Upper lobe of left lung (tissue), 4 donors: ENCODE measurements around the gene PARVA.

Source experiments
- CTCF ChIP-seq, 6 experiments: fragments of 450-650 bp in 4 of 6; fragments of 200-600 bp in 2 of 6; sonication (generic) in 2 of 6; IDR thresholded peaks; one replicate each; pipeline ENCODE4 v1.5.1; 2016 to 2019; ENCODE audit warnings: antibody characterized with exemption in 6 of 6
- POLR2AphosphoS5 ChIP-seq, 2 donors: sonication (generic); formaldehyde crosslinking; IDR thresholded peaks; one replicate each; pipeline ENCODE4 v1.5.1; 2017; ENCODE audit warnings: antibody characterized with exemption in 2 of 2

GRCh38 chr11:12552692-12553091, 175.3 kb downstream of the PARVA start:
- TF ChIP-seq POLR2AphosphoS5 (IDR thresholded peaks at IDR 0.05) (no peak), CTCF (IDR thresholded peaks at IDR 0.05) (no peak)
